WTC11 (cell line): ENCODE results near the gene SNRNP200. TPM values are rescaled to one million over a fixed set of nuclear protein-coding genes. Genes with fewer than 3 reads are reported as not detected.

Source experiments
- ATAC-seq: fragments of 200-7000 bp; cut with Tn5 transposase; 2 replicates; pipeline ENCODE4 v1.10.0; 2021; ENCODE audit warnings: mild to moderate bottlenecking, moderate library complexity
- CTCF ChIA-PET: fragments of 300-600 bp; sonication (Branson Sonifier 250); formaldehyde crosslinking; loops from one replicate; lab custom pipeline; 2021; ENCODE audit warnings: antibody characterized with exemption; lab: Charles Lee
- POLR2A ChIA-PET: fragments of 350-600 bp; sonication (Branson Sonifier 250); formaldehyde crosslinking; loops from one replicate; lab custom pipeline; 2021; ENCODE audit warnings: antibody characterized with exemption; lab: Charles Lee
- DNase-seq: peaks from one replicate; pipeline ENCODE4 v3.0.0; 2021; ENCODE audit warnings: low spot score
- H3K27ac Mint-ChIP-seq: 2 replicates; pipeline ENCODE4 v1.8.0; 2021; ENCODE audit warnings: mixed read lengths
- H3K27me3 Mint-ChIP-seq: 2 replicates; pipeline ENCODE4 v1.8.0; 2021; ENCODE audit warnings: low read depth, mild to moderate bottlenecking, moderate library complexity, mixed read lengths
- H3K36me3 Mint-ChIP-seq: 2 replicates; pipeline ENCODE4 v1.8.0; 2021; ENCODE audit warnings: mixed read lengths
- H3K4me1 Mint-ChIP-seq: 2 replicates; pipeline ENCODE4 v1.8.0; 2022; ENCODE audit warnings: mixed read lengths
- H3K4me3 Mint-ChIP-seq: 2 replicates; pipeline ENCODE4 v1.8.0; 2021; ENCODE audit warnings: mild to moderate bottlenecking, moderate library complexity, mixed read lengths
- H3K9me3 Mint-ChIP-seq: 2 replicates; pipeline ENCODE4 v1.8.0; 2021; ENCODE audit warnings: mixed read lengths
- CREB1 ChIP-seq: sonication (generic); formaldehyde crosslinking; IDR thresholded peaks from 2 replicates; pipeline ENCODE4 v1.8.0; 2023; ENCODE audit warnings: mild to moderate bottlenecking, missing genetic modification reagents
- GTF2I ChIP-seq: fragments of 250-450 bp; sonication (Bioruptor Pico); conservative IDR thresholded peaks from 2 replicates; pipeline ENCODE4 v1.4.0; 2021; ENCODE audit warnings: mild to moderate bottlenecking
- JUN ChIP-seq: sonication (generic); formaldehyde crosslinking; IDR thresholded peaks from 2 replicates; pipeline ENCODE4 v1.8.0; 2023; ENCODE audit warnings: mild to moderate bottlenecking, missing genetic modification reagents
- KAT7 ChIP-seq: sonication (generic); formaldehyde crosslinking; IDR thresholded peaks from 2 replicates; pipeline ENCODE4 v1.8.1; 2023; ENCODE audit warnings: missing genetic modification reagents, mild to moderate bottlenecking, borderline replicate concordance
- NFE2L1 ChIP-seq: sonication (generic); formaldehyde crosslinking; IDR thresholded peaks from 2 replicates; pipeline ENCODE4 v1.8.1; 2023; ENCODE audit warnings: missing genetic modification reagents
- NR2C2 ChIP-seq: sonication (generic); formaldehyde crosslinking; IDR thresholded peaks from 2 replicates; pipeline ENCODE4 v1.8.0; 2022; ENCODE audit warnings: mild to moderate bottlenecking, missing genetic modification reagents
- SMAD3 ChIP-seq: sonication (generic); formaldehyde crosslinking; IDR thresholded peaks from 2 replicates; pipeline ENCODE4 v1.8.0; 2022; ENCODE audit warnings: missing genetic modification reagents, mild to moderate bottlenecking, borderline replicate concordance
- ZNF121 ChIP-seq: sonication (generic); formaldehyde crosslinking; IDR thresholded peaks from 2 replicates; pipeline ENCODE4 v1.8.0; 2023; ENCODE audit warnings: missing genetic modification reagents
- ZNF219 ChIP-seq: sonication (generic); formaldehyde crosslinking; IDR thresholded peaks from 2 replicates; pipeline ENCODE4 v1.8.0; 2023; ENCODE audit warnings: missing genetic modification reagents, mild to moderate bottlenecking, borderline replicate concordance
- total RNA-seq: library from RNA; stranded (reverse); gene quantifications from 3 replicates; pipeline ENCODE4 v1.2.3, GENCODE V29; 2021
- TF ChIP-seq, protein P1 (sequence below): sonication (generic); formaldehyde crosslinking; IDR thresholded peaks from 2 replicates; pipeline ENCODE4 v1.8.0; 2022; ENCODE audit warnings: mild to moderate bottlenecking, missing genetic modification reagents
- TF ChIP-seq, protein P2 (sequence below): sonication (generic); formaldehyde crosslinking; IDR thresholded peaks from 2 replicates; pipeline ENCODE4 v1.8.0; 2022; ENCODE audit warnings: mild to moderate bottlenecking, missing genetic modification reagents
- TF ChIP-seq, protein P3 (sequence below): fragments of 250-450 bp; sonication (Bioruptor Pico); IDR thresholded peaks from 2 replicates; pipeline ENCODE4 v1.9.0; 2021; ENCODE audit warnings: mild to moderate bottlenecking
- TF ChIP-seq, protein P4 (sequence below): sonication (generic); formaldehyde crosslinking; IDR thresholded peaks from 2 replicates; pipeline ENCODE4 v1.8.1; 2022; ENCODE audit warnings: low read depth, missing genetic modification reagents, borderline replicate concordance
- TF ChIP-seq, protein P5 (sequence below): fragments of 250-450 bp; sonication (Bioruptor Pico); IDR thresholded peaks from 2 replicates; pipeline ENCODE4 v1.9.0; 2021; ENCODE audit warnings: mild to moderate bottlenecking, borderline replicate concordance
- TF ChIP-seq, protein P6 (sequence below): sonication (generic); formaldehyde crosslinking; IDR thresholded peaks from 2 replicates; pipeline ENCODE4 v1.8.0; 2023; ENCODE audit warnings: missing genetic modification reagents, mild to moderate bottlenecking, borderline replicate concordance
- TF ChIP-seq, protein P7 (sequence below): fragments of 250-450 bp; sonication (Bioruptor Pico); IDR thresholded peaks from 2 replicates; pipeline ENCODE4 v1.8.0; 2021; ENCODE audit warnings: mild to moderate bottlenecking
- TF ChIP-seq, protein P8 (sequence below): sonication (generic); formaldehyde crosslinking; IDR thresholded peaks from 2 replicates; pipeline ENCODE4 v1.8.1; 2023; ENCODE audit warnings: mild to moderate bottlenecking, moderate library complexity, missing genetic modification reagents
- TF ChIP-seq, protein P9 (sequence below): sonication (generic); formaldehyde crosslinking; IDR thresholded peaks from 2 replicates; pipeline ENCODE4 v1.8.1; 2022; ENCODE audit warnings: mild to moderate bottlenecking, moderate library complexity, missing genetic modification reagents
- TF ChIP-seq, protein P10 (sequence below): sonication (generic); formaldehyde crosslinking; IDR thresholded peaks from 2 replicates; pipeline ENCODE4 v1.8.1; 2023; ENCODE audit warnings: mild to moderate bottlenecking, missing genetic modification reagents

The SNRNP200 gene
- total RNA-seq, 1 experiment from 2014 or later, result 226 TPM

DNA sequence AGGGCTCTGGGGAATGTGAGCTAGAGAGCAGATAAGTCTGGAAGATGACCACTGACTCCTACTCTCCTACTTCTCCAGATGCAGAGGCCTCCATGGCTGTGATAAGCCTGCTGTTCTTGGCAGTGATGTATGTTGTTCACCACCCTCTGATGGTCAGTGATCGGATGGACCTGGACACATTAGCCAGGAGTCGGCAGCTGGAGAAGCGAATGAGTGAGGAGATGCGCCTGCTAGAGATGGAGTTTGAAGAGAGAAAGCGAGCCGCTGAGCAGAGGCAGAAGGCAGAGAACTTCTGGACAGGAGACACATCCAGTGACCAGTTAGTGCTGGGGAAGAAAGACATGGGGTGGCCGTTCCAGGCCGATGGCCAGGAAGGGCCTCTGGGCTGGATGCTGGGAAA is 21.2 kb upstream of the SNRNP200 start:
- H3K9me3 Mint-ChIP-seq, result no peaks in the 10 kb centered on the region
- ChIA-PET CTCF (interaction anchor here (1.3 kb wide), 1 partner anchor 224 kb away, joined by 3 read pairs; no protein-coding TSS in a partner anchor), POLR2A (no interaction called here)
- H3K4me3 Mint-ChIP-seq, result no peak overlapping the region
- H3K4me1 Mint-ChIP-seq, result peaks cover 14% of the 10 kb centered on the region
- no peak overlapping the region for H3K27ac Mint-ChIP-seq
- ATAC-seq, result no peak
- DNase-seq, result no peak
- peaks cover 38% of the 10 kb centered on the region for H3K27me3 Mint-ChIP-seq
- H3K36me3 Mint-ChIP-seq, result peaks cover 21% of the 10 kb centered on the region
- no peak for TF ChIP-seq JUN (CRISPR knock-in tag)
- TF ChIP-seq, protein P1, sequence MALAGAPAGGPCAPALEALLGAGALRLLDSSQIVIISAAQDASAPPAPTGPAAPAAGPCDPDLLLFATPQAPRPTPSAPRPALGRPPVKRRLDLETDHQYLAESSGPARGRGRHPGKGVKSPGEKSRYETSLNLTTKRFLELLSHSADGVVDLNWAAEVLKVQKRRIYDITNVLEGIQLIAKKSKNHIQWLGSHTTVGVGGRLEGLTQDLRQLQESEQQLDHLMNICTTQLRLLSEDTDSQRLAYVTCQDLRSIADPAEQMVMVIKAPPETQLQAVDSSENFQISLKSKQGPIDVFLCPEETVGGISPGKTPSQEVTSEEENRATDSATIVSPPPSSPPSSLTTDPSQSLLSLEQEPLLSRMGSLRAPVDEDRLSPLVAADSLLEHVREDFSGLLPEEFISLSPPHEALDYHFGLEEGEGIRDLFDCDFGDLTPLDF (CRISPR knock-in tag), result no peak
- TF ChIP-seq, protein P2, sequence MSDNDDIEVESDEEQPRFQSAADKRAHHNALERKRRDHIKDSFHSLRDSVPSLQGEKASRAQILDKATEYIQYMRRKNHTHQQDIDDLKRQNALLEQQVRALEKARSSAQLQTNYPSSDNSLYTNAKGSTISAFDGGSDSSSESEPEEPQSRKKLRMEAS (CRISPR knock-in tag), result no peak
- TF ChIP-seq, protein P3, sequence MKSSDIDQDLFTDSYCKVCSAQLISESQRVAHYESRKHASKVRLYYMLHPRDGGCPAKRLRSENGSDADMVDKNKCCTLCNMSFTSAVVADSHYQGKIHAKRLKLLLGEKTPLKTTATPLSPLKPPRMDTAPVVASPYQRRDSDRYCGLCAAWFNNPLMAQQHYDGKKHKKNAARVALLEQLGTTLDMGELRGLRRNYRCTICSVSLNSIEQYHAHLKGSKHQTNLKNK (CRISPR knock-in tag), result no peak
- TF ChIP-seq, protein P4, sequence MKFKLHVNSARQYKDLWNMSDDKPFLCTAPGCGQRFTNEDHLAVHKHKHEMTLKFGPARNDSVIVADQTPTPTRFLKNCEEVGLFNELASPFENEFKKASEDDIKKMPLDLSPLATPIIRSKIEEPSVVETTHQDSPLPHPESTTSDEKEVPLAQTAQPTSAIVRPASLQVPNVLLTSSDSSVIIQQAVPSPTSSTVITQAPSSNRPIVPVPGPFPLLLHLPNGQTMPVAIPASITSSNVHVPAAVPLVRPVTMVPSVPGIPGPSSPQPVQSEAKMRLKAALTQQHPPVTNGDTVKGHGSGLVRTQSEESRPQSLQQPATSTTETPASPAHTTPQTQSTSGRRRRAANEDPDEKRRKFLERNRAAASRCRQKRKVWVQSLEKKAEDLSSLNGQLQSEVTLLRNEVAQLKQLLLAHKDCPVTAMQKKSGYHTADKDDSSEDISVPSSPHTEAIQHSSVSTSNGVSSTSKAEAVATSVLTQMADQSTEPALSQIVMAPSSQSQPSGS (CRISPR knock-in tag), result no peak
- TF ChIP-seq, protein P5, sequence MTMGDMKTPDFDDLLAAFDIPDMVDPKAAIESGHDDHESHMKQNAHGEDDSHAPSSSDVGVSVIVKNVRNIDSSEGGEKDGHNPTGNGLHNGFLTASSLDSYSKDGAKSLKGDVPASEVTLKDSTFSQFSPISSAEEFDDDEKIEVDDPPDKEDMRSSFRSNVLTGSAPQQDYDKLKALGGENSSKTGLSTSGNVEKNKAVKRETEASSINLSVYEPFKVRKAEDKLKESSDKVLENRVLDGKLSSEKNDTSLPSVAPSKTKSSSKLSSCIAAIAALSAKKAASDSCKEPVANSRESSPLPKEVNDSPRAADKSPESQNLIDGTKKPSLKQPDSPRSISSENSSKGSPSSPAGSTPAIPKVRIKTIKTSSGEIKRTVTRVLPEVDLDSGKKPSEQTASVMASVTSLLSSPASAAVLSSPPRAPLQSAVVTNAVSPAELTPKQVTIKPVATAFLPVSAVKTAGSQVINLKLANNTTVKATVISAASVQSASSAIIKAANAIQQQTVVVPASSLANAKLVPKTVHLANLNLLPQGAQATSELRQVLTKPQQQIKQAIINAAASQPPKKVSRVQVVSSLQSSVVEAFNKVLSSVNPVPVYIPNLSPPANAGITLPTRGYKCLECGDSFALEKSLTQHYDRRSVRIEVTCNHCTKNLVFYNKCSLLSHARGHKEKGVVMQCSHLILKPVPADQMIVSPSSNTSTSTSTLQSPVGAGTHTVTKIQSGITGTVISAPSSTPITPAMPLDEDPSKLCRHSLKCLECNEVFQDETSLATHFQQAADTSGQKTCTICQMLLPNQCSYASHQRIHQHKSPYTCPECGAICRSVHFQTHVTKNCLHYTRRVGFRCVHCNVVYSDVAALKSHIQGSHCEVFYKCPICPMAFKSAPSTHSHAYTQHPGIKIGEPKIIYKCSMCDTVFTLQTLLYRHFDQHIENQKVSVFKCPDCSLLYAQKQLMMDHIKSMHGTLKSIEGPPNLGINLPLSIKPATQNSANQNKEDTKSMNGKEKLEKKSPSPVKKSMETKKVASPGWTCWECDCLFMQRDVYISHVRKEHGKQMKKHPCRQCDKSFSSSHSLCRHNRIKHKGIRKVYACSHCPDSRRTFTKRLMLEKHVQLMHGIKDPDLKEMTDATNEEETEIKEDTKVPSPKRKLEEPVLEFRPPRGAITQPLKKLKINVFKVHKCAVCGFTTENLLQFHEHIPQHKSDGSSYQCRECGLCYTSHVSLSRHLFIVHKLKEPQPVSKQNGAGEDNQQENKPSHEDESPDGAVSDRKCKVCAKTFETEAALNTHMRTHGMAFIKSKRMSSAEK (CRISPR knock-in tag), result no peak
- TF ChIP-seq ZNF219 (CRISPR knock-in tag), result no peak
- TF ChIP-seq KAT7 (CRISPR knock-in tag), result no peak
- TF ChIP-seq, protein P6, sequence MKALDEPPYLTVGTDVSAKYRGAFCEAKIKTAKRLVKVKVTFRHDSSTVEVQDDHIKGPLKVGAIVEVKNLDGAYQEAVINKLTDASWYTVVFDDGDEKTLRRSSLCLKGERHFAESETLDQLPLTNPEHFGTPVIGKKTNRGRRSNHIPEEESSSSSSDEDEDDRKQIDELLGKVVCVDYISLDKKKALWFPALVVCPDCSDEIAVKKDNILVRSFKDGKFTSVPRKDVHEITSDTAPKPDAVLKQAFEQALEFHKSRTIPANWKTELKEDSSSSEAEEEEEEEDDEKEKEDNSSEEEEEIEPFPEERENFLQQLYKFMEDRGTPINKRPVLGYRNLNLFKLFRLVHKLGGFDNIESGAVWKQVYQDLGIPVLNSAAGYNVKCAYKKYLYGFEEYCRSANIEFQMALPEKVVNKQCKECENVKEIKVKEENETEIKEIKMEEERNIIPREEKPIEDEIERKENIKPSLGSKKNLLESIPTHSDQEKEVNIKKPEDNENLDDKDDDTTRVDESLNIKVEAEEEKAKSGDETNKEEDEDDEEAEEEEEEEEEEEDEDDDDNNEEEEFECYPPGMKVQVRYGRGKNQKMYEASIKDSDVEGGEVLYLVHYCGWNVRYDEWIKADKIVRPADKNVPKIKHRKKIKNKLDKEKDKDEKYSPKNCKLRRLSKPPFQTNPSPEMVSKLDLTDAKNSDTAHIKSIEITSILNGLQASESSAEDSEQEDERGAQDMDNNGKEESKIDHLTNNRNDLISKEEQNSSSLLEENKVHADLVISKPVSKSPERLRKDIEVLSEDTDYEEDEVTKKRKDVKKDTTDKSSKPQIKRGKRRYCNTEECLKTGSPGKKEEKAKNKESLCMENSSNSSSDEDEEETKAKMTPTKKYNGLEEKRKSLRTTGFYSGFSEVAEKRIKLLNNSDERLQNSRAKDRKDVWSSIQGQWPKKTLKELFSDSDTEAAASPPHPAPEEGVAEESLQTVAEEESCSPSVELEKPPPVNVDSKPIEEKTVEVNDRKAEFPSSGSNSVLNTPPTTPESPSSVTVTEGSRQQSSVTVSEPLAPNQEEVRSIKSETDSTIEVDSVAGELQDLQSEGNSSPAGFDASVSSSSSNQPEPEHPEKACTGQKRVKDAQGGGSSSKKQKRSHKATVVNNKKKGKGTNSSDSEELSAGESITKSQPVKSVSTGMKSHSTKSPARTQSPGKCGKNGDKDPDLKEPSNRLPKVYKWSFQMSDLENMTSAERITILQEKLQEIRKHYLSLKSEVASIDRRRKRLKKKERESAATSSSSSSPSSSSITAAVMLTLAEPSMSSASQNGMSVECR (CRISPR knock-in tag), result no peak
- TF ChIP-seq, protein P7, sequence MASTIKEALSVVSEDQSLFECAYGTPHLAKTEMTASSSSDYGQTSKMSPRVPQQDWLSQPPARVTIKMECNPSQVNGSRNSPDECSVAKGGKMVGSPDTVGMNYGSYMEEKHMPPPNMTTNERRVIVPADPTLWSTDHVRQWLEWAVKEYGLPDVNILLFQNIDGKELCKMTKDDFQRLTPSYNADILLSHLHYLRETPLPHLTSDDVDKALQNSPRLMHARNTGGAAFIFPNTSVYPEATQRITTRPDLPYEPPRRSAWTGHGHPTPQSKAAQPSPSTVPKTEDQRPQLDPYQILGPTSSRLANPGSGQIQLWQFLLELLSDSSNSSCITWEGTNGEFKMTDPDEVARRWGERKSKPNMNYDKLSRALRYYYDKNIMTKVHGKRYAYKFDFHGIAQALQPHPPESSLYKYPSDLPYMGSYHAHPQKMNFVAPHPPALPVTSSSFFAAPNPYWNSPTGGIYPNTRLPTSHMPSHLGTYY (CRISPR knock-in tag), result no peak
- no peak for TF ChIP-seq NFE2L1 (CRISPR knock-in tag)
- TF ChIP-seq, protein P8, sequence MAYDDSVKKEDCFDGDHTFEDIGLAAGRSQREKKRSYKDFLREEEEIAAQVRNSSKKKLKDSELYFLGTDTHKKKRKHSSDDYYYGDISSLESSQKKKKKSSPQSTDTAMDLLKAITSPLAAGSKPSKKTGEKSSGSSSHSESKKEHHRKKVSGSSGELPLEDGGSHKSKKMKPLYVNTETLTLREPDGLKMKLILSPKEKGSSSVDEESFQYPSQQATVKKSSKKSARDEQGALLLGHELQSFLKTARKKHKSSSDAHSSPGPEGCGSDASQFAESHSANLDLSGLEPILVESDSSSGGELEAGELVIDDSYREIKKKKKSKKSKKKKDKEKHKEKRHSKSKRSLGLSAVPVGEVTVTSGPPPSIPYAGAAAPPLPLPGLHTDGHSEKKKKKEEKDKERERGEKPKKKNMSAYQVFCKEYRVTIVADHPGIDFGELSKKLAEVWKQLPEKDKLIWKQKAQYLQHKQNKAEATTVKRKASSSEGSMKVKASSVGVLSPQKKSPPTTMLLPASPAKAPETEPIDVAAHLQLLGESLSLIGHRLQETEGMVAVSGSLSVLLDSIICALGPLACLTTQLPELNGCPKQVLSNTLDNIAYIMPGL (CRISPR knock-in tag), result no peak
- TF ChIP-seq, protein P9, sequence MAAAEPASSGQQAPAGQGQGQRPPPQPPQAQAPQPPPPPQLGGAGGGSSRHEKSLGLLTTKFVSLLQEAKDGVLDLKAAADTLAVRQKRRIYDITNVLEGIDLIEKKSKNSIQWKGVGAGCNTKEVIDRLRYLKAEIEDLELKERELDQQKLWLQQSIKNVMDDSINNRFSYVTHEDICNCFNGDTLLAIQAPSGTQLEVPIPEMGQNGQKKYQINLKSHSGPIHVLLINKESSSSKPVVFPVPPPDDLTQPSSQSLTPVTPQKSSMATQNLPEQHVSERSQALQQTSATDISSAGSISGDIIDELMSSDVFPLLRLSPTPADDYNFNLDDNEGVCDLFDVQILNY (CRISPR knock-in tag), result no peak
- no peak for TF ChIP-seq CREB1 (CRISPR knock-in tag)
- no peak for TF ChIP-seq ZNF121
- TF ChIP-seq, protein P10, sequence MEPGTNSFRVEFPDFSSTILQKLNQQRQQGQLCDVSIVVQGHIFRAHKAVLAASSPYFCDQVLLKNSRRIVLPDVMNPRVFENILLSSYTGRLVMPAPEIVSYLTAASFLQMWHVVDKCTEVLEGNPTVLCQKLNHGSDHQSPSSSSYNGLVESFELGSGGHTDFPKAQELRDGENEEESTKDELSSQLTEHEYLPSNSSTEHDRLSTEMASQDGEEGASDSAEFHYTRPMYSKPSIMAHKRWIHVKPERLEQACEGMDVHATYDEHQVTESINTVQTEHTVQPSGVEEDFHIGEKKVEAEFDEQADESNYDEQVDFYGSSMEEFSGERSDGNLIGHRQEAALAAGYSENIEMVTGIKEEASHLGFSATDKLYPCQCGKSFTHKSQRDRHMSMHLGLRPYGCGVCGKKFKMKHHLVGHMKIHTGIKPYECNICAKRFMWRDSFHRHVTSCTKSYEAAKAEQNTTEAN (CRISPR knock-in tag), result no peak
- no peak for TF ChIP-seq SMAD3
- TF ChIP-seq GTF2I (CRISPR knock-in tag), result no peak
- no peak for TF ChIP-seq NR2C2
